Measurements from ENCODE around the gene WDR88. TPM values are rescaled to one million over a fixed set of nuclear protein-coding genes. Genes with fewer than 3 reads are reported as not detected.

WDR88 gene
- total RNA-seq, 1 donor from 2014 or later, result not detected

DNA sequence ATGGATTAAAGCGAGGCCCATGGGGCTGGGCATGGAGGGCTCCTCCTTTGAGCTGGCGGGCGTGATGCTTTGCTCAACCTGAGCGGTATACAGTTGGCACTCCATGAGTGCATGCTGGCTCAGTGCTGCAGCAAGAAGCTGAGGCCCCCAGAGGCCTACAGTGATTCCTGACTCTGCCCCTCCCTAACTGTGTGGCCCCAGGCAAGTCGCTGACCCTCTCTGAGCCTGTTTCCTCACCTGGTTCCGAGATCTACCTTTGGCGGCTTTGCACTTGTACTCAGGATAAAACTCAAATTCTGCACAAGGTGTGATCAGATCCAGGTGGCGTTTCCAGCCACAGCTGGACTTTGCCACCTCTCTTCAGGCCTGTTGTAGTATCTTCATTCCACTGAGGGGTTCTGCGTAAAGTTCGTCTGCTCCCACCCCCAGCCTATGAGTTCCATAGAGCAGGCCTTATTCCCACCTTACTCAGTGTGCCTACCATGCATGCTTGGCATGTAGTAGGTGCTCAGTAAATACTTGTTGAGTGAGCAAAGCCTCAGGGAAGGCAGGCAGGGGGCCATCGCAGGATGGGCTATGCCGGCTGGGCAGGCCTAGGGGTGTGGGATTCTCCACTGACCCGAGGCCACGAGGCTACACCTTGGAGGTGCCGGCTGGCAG, 70.1 kb downstream of the WDR88 start:
- no peak overlapping the region for H3K9ac ChIP-seq (ENCODE audit: low read depth in 1 of 3, low read length in 3 of 3)
- peaks cover 20 to 32% (median 28%) of the 10 kb centered on the region in 3 donors for H3K36me3 ChIP-seq (ENCODE audit: control insufficient read depth in 3 of 3, insufficient read depth in 3 of 3, low read length in 3 of 3)
- H3K27me3 ChIP-seq (ENCODE audit: control insufficient read depth in 3 of 3, insufficient read depth in 3 of 3, low read length in 3 of 3), result no peaks in the 10 kb centered on the region
- H3K9me3 ChIP-seq (ENCODE audit: control insufficient read depth in 3 of 3, low read length in 3 of 3), result no peaks in the 10 kb centered on the region
- H3K4me1 ChIP-seq (ENCODE audit: control insufficient read depth in 3 of 3, insufficient read depth in 3 of 3, low read length in 3 of 3), result no peaks in the 10 kb centered on the region
- no peak overlapping the region for H3K4me3 ChIP-seq (ENCODE audit: low read length in 3 of 3)
- H3K27ac ChIP-seq (ENCODE audit: low read depth, low read length), result no peak overlapping the region

DNA sequence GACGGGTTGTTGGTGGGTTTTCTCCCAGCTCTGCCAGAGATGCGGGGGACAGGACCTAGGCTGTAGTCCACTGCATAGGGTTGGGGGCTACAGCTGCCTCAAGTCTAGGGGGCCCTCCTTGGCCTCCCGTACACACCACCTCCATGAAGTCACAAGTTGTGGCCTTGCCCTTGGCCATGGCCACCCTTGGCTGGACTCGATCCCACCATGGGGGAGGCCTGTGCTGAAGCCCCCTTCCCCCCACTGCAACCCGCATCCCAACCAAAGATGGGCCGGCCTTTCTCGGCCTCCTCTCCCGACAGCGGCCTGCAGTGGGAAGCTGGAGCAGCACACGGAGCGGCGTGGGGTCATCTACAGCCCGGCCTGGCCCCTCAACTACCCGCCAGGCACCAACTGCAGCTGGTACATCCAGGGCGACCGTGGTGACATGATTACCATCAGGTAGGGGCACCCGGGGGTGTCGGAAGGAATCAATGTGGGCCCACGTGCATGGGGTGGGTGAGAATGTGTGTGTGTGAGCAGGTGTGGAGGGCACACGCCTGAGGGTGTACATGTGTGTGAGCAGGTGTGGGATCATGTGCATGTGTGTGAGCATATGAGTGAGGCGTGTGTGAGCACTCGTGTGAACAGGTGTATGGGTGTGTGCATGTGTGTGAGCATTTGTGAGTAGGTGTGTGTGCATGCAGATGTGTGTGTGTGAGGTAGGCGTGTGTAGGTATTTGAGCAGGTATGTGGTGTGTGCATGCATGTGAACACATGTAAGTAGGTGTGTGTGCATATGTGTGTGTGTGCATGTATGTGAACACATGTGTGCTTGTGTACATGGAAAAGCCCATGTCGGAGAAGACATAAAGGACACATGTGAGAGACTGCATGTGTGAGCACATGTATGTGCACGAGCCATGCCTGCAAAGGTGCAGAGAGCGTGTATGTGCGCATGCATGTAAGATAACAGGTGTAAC, 70.9 kb downstream of the WDR88 start:
- H3K9me3 ChIP-seq (ENCODE audit: control insufficient read depth in 3 of 3, low read length in 3 of 3), result no peaks in the 10 kb centered on the region
- peaks cover 20 to 31% (median 28%) of the 10 kb centered on the region in 3 donors for H3K36me3 ChIP-seq (ENCODE audit: control insufficient read depth in 3 of 3, insufficient read depth in 3 of 3, low read length in 3 of 3)
- no peak overlapping the region for H3K4me3 ChIP-seq (ENCODE audit: low read length in 3 of 3)
- H3K27me3 ChIP-seq (ENCODE audit: control insufficient read depth in 3 of 3, insufficient read depth in 3 of 3, low read length in 3 of 3), result no peaks in the 10 kb centered on the region
- H3K4me1 ChIP-seq (ENCODE audit: control insufficient read depth in 3 of 3, insufficient read depth in 3 of 3, low read length in 3 of 3), result no peaks in the 10 kb centered on the region
- no peak overlapping the region for H3K27ac ChIP-seq (ENCODE audit: low read depth, low read length)
- H3K9ac ChIP-seq (ENCODE audit: low read depth in 1 of 3, low read length in 3 of 3), result no peak overlapping the region

DNA sequence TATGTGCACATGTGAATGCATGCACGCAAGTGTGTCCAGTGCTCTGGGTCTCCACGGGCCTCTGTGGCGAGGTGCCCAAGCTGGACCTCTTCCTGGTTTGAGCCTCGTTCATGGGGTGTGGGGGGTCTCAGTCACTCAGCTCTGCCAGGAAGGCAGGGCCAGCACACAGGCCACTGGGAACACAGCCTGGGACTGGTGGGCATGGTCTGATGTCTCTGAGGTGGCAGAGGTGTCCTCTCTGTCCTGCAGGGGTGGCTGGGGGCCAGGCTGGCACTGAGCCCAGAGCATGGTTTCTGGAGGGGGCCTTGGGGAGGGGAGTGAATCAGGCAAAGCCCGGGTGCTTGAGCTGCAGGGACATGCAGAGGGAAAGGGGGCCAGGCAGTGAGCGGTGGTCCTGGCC, 71.6 kb downstream of the WDR88 start:
- no peak overlapping the region for H3K27ac ChIP-seq (ENCODE audit: low read depth, low read length)
- no peak overlapping the region for H3K9ac ChIP-seq (ENCODE audit: low read depth in 1 of 3, low read length in 3 of 3)
- no peaks in the 10 kb centered on the region for H3K4me1 ChIP-seq (ENCODE audit: control insufficient read depth in 3 of 3, insufficient read depth in 3 of 3, low read length in 3 of 3)
- H3K9me3 ChIP-seq (ENCODE audit: control insufficient read depth in 3 of 3, low read length in 3 of 3), result no peaks in the 10 kb centered on the region
- H3K4me3 ChIP-seq (ENCODE audit: low read length in 3 of 3), result no peak overlapping the region
- H3K27me3 ChIP-seq (ENCODE audit: control insufficient read depth in 3 of 3, insufficient read depth in 3 of 3, low read length in 3 of 3), result no peaks in the 10 kb centered on the region
- peaks cover 13 to 27% (median 27%) of the 10 kb centered on the region in 3 donors for H3K36me3 ChIP-seq (ENCODE audit: control insufficient read depth in 3 of 3, insufficient read depth in 3 of 3, low read length in 3 of 3)

DNA sequence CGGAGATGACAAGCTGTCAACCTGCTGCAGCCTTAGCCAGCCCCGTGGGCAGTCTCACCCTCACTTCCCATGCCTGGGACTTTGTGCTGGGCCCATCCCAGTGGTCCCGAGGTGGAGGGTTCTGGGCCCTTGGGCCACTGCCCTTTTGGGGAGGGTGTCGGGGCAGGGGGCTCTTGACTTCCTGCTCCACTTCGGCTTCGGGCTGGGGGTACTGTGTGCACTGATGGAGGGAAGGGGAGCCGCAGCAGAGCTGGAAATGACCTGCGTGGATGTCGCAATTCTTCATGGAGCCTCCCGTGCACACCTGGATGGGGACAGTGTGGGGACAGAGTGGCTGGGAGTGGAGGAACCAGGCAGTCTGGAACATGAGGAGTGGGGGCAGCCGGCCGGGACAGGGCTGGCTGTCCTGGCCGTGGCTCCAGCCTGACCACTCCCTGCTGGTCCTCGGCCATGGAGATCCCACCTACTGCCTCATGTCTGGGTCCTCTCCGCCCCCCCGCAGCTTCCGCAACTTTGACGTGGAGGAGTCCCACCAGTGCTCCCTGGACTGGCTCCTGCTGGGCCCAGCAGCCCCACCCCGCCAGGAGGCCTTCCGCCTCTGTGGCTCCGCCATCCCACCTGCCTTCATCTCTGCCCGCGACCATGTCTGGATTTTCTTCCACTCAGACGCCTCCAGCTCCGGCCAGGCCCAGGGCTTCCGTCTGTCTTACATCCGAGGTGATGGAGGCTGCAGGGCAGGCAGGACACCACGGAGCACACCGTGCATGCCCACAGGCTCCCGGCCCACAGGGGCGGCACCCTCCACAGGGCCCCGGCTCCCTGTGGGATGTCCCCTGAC, 72.4 kb downstream of the WDR88 start:
- Histone ChIP-seq H3K9ac (ENCODE audit: low read depth in 1 of 3, low read length in 3 of 3) (no peak overlapping the region), H3K27me3 (ENCODE audit: control insufficient read depth in 3 of 3, insufficient read depth in 3 of 3, low read length in 3 of 3) (no peaks in the 10 kb centered on the region), H3K4me3 (ENCODE audit: low read length in 3 of 3) (no peak overlapping the region), H3K36me3 (ENCODE audit: control insufficient read depth in 3 of 3, insufficient read depth in 3 of 3, low read length in 3 of 3) (peaks cover 13 to 24% (median 21%) of the 10 kb centered on the region in 3 donors), H3K4me1 (ENCODE audit: control insufficient read depth in 3 of 3, insufficient read depth in 3 of 3, low read length in 3 of 3) (no peaks in the 10 kb centered on the region), H3K27ac (ENCODE audit: low read depth, low read length) (no peak overlapping the region), H3K9me3 (ENCODE audit: control insufficient read depth in 3 of 3, low read length in 3 of 3) (no peaks in the 10 kb centered on the region)

DNA sequence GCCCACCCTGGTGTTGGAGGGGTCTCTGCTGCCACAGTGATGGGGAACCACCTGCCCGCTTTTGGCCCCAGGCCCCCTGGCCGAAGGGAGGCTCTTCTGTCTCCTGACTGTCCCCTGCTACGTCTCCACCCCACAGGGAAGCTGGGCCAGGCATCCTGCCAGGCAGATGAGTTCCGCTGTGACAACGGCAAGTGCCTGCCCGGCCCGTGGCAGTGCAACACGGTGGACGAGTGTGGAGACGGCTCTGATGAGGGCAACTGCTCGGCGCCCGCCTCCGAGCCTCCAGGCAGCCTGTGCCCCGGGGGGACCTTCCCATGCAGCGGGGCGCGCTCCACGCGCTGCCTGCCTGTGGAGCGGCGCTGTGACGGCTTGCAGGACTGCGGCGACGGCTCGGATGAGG, 73.2 kb downstream of the WDR88 start:
- peaks cover 13 to 24% (median 21%) of the 10 kb centered on the region in 3 donors for H3K36me3 ChIP-seq (ENCODE audit: control insufficient read depth in 3 of 3, insufficient read depth in 3 of 3, low read length in 3 of 3)

DNA sequence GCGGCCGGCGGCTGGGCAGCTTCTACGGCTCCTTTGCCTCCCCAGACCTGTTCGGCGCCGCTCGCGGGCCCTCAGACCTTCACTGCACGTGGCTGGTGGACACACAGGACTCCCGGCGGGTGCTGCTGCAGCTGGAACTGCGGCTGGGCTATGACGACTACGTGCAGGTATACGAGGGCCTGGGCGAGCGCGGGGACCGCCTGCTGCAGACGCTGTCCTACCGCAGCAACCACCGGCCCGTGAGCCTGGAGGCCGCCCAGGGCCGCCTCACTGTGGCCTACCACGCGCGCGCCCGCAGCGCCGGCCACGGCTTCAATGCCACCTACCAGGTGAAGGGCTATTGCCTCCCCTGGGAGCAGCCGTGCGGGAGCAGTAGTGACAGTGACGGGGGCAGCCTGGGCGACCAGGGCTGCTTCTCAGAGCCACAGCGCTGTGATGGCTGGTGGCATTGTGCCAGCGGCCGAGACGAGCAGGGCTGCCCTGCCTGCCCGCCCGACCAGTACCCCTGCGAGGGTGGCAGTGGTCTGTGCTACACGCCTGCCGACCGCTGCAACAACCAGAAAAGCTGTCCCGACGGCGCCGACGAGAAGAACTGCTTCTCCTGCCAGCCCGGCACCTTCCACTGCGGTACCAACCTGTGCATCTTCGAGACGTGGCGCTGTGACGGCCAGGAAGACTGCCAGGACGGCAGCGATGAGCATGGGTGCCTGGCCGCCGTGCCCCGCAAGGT, 73.8 kb downstream of the WDR88 start:
- H3K9me3 ChIP-seq (ENCODE audit: control insufficient read depth in 3 of 3, low read length in 3 of 3), result no peaks in the 10 kb centered on the region
- H3K4me1 ChIP-seq (ENCODE audit: control insufficient read depth in 3 of 3, insufficient read depth in 3 of 3, low read length in 3 of 3), result no peaks in the 10 kb centered on the region
- H3K36me3 ChIP-seq (ENCODE audit: control insufficient read depth in 3 of 3, insufficient read depth in 3 of 3, low read length in 3 of 3), result peaks cover 13 to 24% (median 21%) of the 10 kb centered on the region in 3 donors
- H3K27me3 ChIP-seq (ENCODE audit: control insufficient read depth in 3 of 3, insufficient read depth in 3 of 3, low read length in 3 of 3), result no peaks in the 10 kb centered on the region
- no peak overlapping the region for H3K27ac ChIP-seq (ENCODE audit: low read depth, low read length)
- H3K4me3 ChIP-seq (ENCODE audit: low read length in 3 of 3), result no peak overlapping the region
- no peak overlapping the region for H3K9ac ChIP-seq (ENCODE audit: low read depth in 1 of 3, low read length in 3 of 3)

More for the DNA sequence above, 73.2 kb downstream of the WDR88 start:
- Histone ChIP-seq H3K9me3 (ENCODE audit: control insufficient read depth in 3 of 3, low read length in 3 of 3) (no peaks in the 10 kb centered on the region), H3K4me3 (ENCODE audit: low read length in 3 of 3) (no peak overlapping the region), H3K9ac (ENCODE audit: low read depth in 1 of 3, low read length in 3 of 3) (no peak overlapping the region), H3K4me1 (ENCODE audit: control insufficient read depth in 3 of 3, insufficient read depth in 3 of 3, low read length in 3 of 3) (no peaks in the 10 kb centered on the region), H3K27me3 (ENCODE audit: control insufficient read depth in 3 of 3, insufficient read depth in 3 of 3, low read length in 3 of 3) (no peaks in the 10 kb centered on the region), H3K27ac (ENCODE audit: low read depth, low read length) (no peak overlapping the region)

DNA sequence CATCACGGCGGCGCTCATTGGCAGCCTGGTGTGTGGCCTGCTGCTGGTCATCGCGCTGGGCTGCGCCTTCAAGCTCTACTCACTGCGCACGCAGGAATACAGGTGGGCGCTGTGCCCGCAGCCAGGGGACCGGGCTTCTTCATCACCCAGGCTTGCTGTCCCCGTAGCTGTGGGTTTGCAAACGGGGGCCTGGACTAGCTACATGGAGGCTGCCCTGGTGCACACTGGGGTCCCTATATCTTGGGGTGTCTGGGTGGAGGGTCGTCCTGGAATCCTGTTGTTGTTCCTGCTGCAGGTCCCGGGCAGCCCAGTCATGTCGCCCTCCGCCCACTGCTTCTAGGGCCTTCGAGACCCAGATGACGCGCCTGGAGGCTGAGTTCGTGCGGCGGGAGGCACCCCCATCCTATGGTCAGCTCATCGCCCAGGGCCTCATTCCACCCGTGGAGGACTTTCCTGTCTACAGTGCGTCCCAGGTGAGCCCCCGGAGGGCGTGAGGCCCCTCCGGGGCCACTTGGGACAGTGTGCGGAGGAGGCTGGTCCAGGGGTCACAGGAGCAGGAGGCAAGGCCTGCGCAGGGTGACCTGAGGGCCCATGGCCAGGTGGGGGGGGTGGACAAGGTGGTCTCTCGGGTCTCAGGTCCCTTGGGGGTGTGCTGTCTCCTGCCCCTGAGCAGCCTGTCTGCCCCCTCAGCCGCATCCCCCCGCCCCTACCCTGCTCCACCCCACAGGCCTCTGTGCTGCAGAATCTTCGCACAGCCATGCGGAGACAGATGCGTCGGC, 74.5 kb downstream of the WDR88 start:
- no peaks in the 10 kb centered on the region for H3K27me3 ChIP-seq (ENCODE audit: control insufficient read depth in 3 of 3, insufficient read depth in 3 of 3, low read length in 3 of 3)
- H3K4me3 ChIP-seq (ENCODE audit: low read length in 3 of 3), result no peak overlapping the region
- peaks cover 13 to 24% (median 21%) of the 10 kb centered on the region in 3 donors for H3K36me3 ChIP-seq (ENCODE audit: control insufficient read depth in 3 of 3, insufficient read depth in 3 of 3, low read length in 3 of 3)
- no peaks in the 10 kb centered on the region for H3K4me1 ChIP-seq (ENCODE audit: control insufficient read depth in 3 of 3, insufficient read depth in 3 of 3, low read length in 3 of 3)
- H3K27ac ChIP-seq (ENCODE audit: low read depth, low read length), result no peak overlapping the region
- H3K9me3 ChIP-seq (ENCODE audit: control insufficient read depth in 3 of 3, low read length in 3 of 3), result no peaks in the 10 kb centered on the region
- no peak overlapping the region for H3K9ac ChIP-seq (ENCODE audit: low read depth in 1 of 3, low read length in 3 of 3)

DNA sequence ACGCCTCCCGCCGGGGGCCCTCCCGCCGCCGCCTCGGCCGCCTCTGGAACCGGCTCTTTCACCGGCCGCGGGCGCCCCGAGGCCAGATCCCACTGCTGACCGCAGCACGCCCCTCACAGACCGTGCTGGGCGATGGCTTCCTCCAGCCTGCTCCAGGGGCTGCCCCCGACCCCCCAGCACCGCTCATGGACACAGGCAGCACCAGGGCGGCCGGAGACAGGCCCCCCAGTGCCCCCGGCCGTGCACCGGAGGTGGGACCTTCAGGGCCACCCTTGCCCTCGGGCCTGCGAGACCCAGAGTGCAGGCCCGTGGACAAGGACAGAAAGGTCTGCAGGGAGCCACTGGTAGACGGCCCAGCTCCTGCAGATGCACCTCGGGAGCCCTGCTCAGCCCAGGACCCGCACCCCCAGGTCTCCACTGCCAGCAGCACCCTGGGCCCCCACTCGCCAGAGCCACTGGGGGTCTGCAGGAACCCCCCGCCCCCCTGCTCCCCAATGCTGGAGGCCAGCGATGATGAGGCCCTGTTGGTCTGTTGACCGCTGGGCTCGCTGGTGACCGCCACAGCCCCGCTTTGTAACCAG, 75.2 kb downstream of the WDR88 start:
- Histone ChIP-seq H3K36me3 (ENCODE audit: control insufficient read depth in 3 of 3, insufficient read depth in 3 of 3, low read length in 3 of 3) (peaks cover 13 to 20% (median 19%) of the 10 kb centered on the region in 3 donors), H3K4me3 (ENCODE audit: low read length in 3 of 3) (no peak overlapping the region), H3K9ac (ENCODE audit: low read depth in 1 of 3, low read length in 3 of 3) (no peak overlapping the region), H3K27me3 (ENCODE audit: control insufficient read depth in 3 of 3, insufficient read depth in 3 of 3, low read length in 3 of 3) (no peaks in the 10 kb centered on the region), H3K27ac (ENCODE audit: low read depth, low read length) (no peak overlapping the region), H3K4me1 (ENCODE audit: control insufficient read depth in 3 of 3, insufficient read depth in 3 of 3, low read length in 3 of 3) (no peaks in the 10 kb centered on the region), H3K9me3 (ENCODE audit: control insufficient read depth in 3 of 3, low read length in 3 of 3) (no peaks in the 10 kb centered on the region)

All from skeletal muscle tissue (tissue), 4 donors.